DND-41 (cell line): ENCODE data around the gene FIZ1.

Experiments
- EZH2 ChIP-seq: IDR thresholded peaks from 3 replicates; pipeline ENCODE4 v1.6.1; 2012; ENCODE audit warnings: borderline replicate concordance, low read depth, mild to moderate bottlenecking, moderate library complexity, low read length, inconsistent platforms; ENCODE audit not compliant: severe bottlenecking
- TF ChIP-seq, protein P1 (sequence below): IDR thresholded peaks from 2 replicates; pipeline ENCODE4 v1.5.1; 2012; ENCODE audit warnings: borderline replicate concordance, low read length, moderate library complexity, mild to moderate bottlenecking; ENCODE audit not compliant: poor library complexity, severe bottlenecking; ENCODE audit errors: extremely low read depth

DNA sequence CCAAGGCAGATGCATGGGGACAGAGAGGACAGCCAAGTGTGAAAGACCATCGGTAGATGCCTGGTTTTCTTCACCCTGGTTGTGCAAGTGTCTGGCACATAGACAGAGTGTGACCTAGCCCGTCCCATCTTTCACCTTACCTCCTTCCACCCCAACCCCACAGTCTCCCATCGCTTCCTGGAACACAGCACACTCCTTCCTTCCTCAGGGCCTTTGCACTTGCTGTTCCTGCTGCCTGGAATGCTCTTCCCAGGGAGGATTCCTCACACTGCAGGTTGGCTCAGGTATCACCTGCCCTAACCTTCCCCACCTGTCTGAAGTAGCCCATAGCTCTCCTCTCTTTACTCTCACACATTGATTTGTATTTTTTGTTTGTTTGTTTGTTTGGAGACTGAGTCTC, 3.0 kb downstream of the FIZ1 start:
- TF ChIP-seq, protein P1, sequence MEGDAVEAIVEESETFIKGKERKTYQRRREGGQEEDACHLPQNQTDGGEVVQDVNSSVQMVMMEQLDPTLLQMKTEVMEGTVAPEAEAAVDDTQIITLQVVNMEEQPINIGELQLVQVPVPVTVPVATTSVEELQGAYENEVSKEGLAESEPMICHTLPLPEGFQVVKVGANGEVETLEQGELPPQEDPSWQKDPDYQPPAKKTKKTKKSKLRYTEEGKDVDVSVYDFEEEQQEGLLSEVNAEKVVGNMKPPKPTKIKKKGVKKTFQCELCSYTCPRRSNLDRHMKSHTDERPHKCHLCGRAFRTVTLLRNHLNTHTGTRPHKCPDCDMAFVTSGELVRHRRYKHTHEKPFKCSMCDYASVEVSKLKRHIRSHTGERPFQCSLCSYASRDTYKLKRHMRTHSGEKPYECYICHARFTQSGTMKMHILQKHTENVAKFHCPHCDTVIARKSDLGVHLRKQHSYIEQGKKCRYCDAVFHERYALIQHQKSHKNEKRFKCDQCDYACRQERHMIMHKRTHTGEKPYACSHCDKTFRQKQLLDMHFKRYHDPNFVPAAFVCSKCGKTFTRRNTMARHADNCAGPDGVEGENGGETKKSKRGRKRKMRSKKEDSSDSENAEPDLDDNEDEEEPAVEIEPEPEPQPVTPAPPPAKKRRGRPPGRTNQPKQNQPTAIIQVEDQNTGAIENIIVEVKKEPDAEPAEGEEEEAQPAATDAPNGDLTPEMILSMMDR, result no peak
- no peak for TF ChIP-seq EZH2
